HG02610 (cell line): ENCODE measurements around the gene SNX21.
"Not testable (repeated sequence)": the region's sequence is repeated elsewhere in the genome, so short reads cannot be mapped to it uniquely, and the experiment has no call there.

Experiments
- ATAC-seq: cut with Tn5 transposase; IDR thresholded peaks from one replicate; pipeline ENCODE4 v1.9.1; 2021; ENCODE audit warnings: mild to moderate bottlenecking, moderate library complexity; ENCODE audit not compliant: unreplicated experiment

Gene SNX21, protein sequence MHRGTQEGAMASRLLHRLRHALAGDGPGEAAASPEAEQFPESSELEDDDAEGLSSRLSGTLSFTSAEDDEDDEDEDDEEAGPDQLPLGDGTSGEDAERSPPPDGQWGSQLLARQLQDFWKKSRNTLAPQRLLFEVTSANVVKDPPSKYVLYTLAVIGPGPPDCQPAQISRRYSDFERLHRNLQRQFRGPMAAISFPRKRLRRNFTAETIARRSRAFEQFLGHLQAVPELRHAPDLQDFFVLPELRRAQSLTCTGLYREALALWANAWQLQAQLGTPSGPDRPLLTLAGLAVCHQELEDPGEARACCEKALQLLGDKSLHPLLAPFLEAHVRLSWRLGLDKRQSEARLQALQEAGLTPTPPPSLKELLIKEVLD

GRCh38 chr20:45833030-45833882, at the start of gene SNX21:
Gene SNX21 (plus strand): TSS chr20:45833799. CDS start chr20:45833920, 121 bp downstream.
- peak; percentile 47 for ATAC-seq

DNA sequence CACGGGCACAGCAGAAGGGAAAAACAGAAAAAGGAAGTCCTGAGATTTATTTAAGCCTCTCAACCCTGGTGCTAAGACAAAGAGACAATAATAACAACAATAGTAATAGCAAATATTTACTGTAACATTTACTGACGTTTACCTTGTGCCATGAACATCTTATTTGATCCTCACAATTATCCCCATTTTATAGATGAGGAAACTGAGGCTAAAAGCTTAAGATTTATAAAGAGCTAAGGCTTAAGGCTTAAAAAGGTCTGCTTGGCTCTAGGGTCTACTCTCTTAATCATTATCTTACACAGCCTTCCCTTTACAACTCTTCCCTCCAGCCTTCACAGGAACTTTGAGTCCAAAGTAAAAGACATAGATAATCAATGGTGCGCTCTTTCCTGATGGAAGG, 45.2 kb upstream of the SNX21 start:
- no peak for ATAC-seq

DNA sequence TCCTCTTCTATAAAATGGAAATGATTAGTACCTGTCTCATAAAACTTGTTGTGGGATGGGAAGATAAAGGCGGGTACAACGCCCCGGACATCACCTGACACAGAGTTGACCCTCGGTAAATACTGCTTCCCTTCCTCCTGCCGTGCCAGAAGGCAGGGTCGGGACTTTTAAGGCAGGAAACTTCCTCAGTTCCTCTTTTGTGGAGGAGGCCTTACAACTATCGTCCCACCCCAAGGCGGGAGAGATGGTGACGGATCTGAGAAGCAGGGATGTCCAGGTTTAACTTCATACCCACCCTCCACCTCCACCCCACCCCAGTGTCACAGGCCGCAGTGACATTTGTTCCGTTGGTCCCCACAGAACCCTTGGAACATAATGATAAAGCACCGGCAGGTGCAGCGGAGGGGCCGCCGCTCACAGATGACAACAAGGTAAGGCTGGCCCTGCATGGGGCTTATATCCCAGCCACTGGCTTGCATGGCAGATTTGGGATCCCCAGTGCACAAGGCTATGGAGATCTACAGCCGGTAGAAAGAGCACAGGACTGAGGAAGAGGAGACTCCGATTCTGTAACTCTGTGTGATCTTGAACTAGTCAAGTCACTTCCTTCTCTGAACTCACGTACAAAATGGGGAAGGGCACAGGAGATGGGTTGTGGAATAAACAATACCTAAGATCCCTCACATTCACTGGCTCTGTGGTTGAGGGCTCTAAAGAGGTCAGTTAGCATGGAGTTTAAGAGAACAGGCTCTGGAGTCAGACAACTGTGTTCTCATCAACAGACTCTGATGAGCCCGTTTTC, 41.1 kb upstream of the SNX21 start:
- ATAC-seq, result no peak

DNA sequence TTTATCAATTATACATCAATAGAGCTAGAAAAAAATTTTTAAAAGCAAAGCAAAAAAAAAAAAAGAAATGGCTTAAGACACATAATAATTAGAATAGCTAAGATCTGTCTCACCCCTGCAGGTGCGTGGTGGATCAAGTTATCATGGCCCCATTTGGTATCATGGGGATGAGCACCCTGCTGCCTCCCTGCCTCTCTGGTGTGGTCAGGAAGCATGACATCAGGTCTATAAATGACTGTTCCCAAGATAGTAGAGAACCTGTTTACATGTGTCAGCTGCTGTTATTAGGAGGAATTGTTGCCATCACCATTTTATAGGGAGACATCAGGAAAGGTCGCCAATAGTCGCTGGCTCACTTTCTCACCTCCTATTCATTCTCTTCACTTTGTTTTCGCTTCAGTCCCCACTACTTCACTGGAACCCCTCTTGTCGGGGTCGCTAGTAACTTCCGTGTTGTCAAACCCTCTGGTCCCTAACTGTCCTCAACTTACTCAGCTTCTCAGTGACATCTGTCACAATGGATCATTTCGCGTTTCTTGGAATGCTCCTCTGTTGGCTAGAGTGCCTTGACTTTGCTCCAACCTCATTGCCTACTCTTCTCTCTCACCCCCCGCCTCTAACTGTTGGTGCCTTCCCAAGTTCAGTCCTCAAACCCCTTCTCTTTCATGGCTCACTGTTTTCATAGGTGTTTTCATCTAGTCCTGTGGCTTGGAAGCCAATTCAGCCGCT, 37.1 kb upstream of the SNX21 start:
- no peak for ATAC-seq

GRCh38 chr20:45797510-45797909, 36.1 kb upstream of the SNX21 start:
- ATAC-seq, result not testable (repeated sequence)

DNA sequence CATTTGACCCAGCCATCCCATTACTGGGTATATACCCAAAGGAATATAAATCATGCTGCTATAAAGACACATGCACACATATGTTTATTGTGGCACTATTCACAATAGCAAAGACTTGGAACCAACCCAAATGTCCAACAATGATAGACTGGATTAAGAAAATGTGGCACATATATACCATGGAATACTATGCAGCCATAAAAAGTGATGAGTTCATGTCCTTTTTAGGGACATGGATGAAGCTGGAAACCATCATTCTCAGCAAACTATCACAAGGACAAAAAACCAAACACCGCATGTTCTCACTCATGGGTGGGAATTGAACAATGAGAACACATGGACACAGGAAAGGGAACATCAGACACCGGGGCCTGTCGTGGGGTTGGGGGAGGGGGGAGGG, 35.6 kb upstream of the SNX21 start:
- not testable (repeated sequence) for ATAC-seq

DNA sequence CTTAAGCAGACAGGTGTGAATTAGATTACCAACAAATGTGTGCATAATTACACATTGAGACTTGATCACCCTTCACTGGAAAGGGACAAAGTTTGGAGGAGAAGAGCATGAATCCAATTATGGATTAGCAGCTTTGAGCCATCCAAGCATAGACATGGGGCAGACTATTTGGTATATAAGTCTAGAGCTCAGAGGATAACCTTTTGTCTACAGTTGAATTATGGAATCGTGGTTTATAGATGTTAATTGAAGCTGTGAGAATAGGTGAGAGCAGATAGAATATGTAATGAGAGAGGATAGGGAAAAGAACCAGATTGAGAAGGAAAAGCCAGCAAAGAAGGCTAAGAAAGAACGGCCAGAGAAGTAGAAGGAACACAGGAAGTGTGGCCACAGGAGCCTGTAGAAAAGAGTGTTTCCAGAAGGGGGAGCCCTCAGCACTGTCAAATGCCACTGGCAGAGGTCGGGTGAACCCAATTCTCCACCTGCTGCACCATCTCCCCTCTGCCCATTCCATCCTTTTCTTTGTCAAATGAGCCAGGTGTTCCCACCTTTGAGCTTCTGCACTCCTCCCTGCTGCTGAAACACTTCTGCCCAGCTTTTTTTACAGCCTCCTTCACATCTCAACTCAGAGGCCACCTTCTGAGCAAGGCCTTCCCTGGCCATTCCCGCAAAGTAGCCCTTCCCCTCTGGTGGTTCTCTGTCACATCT, 34.5 kb upstream of the SNX21 start:
- ATAC-seq, result no peak

DNA sequence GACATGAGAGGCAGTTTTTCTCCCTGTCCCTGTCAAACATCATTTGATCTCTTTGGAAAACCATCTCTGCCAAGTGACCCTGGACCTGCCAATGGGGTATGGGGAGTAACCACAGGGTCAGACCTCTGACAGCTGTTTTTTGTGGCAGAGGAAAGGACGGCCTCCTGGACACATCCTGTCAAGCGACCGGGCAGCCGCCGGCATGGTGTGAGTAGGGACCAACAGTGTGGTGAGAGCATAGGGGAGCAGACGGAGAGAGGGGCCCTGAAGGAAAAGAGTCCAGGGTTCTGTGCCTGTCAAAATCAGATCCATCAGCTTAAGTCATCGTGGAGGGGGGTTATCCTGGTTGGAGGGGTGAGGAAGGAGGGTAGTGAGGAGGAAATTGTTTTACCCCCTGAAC, 31.7 kb upstream of the SNX21 start:
- no peak for ATAC-seq

DNA sequence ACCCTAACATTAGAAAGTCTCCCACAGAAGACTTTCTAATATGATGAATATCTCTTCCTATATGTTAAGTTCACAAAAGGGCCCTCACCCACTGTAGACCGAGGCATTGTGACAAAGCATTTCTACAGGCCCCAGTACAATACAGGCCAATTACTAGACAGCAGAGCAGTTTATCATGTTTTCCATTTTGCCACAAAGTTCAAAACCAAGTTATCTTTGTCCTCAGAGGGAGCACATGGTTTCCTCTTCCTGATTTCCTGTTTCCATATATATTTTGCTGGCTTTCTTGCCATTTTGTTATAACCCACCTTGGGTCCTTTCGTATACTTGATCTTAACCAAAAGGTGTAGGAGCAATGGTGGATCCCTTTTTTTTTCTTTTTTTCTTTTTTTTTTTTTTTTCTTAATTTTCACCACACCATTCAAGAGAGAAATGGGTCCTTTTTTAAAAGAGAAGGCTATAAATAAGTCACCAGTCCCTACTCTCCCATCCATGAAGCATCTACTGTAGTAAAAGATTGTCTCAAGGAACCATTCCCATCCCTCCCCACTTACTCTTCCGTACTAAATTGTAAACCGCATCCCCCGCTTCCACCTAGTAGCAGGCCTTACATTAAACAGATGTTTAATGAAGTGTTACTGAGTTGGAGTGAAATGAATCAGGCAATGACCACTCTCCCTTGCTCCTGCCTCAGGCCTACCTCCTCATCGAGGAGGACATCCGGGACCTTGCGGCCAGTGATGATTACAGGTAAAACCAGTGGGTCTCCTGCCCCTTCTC, 23.2 kb upstream of the SNX21 start:
- ATAC-seq, result no peak

DNA sequence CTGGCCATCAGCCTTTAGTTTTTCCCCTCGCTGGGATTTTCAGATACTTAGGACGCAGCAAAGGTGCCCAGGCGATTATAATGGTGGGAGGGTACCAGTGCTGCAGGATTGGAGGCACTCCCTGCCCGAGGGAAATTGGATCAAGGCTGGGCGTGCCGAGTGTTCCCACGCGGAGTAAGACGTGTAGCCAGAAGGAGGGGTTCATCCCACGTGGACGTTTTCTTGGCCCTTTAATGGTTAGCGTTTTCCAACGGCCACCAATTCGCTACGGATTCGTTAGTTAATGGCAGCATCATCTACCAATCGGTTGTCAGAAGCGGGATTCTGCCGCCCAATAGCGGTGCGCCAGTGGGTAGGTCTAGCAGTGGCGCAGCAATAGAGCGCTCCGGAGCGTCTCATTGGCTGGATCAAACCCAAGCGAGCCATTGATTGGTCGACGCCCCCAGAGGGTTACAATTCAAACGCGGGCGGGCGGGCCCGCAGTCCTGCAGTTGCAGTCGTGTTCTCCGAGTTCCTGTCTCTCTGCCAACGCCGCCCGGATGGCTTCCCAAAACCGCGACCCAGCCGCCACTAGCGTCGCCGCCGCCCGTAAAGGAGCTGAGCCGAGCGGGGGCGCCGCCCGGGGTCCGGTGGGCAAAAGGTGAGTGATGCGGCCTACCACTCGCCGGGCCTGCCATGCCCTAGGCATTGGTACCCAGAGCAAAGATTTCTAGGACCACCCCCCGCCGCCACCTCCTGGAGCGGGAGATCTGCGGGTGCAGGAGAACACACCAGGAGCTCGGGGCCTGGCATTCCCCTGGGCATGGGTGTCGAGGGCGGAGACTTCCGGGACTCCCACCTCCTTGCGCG, 21.2 kb upstream of the SNX21 start, which contains the start of gene UBE2C:
UBE2C (plus strand) TSS at position 488 of the 849 bp plus-strand sequence; CDS start at position 540, 52 bp downstream.
- peak; percentile 98 for ATAC-seq

GRCh38 chr20:45813006-45813340, 20.6 kb upstream of the SNX21 start:
- no peak for ATAC-seq

DNA sequence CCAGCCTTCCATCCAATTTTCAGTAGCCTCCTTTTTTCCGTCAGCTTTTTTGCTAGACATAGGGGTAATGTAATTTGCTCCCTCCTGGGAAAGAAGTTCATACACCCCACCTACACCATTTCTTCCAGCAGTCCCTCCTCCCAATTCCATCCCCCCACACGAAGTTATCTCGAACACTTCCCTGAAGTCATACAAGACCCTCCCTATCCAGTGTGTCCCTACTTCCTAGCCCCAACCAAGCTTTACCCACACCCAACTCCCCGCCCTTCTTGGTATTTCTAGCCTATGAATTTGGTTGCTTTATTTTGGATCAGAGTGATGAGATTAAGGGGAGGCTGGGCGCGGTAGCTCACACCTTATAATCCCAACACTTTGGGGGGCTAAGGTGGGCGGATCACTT, 20.1 kb upstream of the SNX21 start:
- no peak for ATAC-seq

DNA sequence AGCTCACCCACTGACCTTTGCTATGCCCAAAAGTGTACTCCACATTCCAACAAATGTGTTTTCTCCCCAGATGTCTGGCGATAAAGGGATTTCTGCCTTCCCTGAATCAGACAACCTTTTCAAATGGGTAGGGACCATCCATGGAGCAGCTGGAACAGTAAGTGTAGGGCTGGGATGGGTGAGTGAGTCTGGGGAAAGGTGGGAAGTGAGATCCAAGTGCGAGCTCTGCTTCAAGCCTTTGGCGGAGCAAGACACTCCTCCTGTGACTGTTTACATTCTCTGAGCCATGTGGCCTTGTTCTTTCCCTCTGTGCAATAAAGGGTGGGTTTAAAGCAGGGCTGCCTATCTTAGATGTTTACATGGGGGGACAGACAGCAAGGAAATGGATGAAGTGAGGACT, 19.3 kb upstream of the SNX21 start:
- ATAC-seq, result no peak

GRCh38 chr20:45816951-45817350, 16.6 kb upstream of the SNX21 start:
- no peak for ATAC-seq

- no peak for ATAC-seq
Measured at GRCh38 chr20:45817376-45818194, 16.0 kb upstream of the SNX21 start.

- ATAC-seq, result no peak
Measured at GRCh38 chr20:45818239-45818638, 15.4 kb upstream of the SNX21 start.

GRCh38 chr20:45819466-45819865, 14.1 kb upstream of the SNX21 start:
- ATAC-seq, result no peak
